H1 (cell line): ENCODE measurements around the gene SMU1. TPM values are rescaled to one million over a fixed set of nuclear protein-coding genes. Genes with fewer than 3 reads are reported as not detected.

Experiments used
- ASH2L ChIP-seq: fragments of 200-600, 300-600 bp; sonication (generic); IDR thresholded peaks from one replicate; pipeline ENCODE4 v1.7.1; 2017; ENCODE audit warnings: low read length
- BACH1 ChIP-seq: IDR thresholded peaks from 2 replicates; pipeline ENCODE4 v1.6.1; 2012; ENCODE audit warnings: low read length, improper control_type of control experiment
- EGR1 ChIP-seq: IDR thresholded peaks from 2 replicates; pipeline ENCODE4 v1.6.1; 2011; ENCODE audit warnings: low read depth, low read length, borderline replicate concordance
- EZH2 ChIP-seq: fragments of 200-600 bp; sonication (generic); IDR thresholded peaks from 2 replicates; pipeline ENCODE4 v1.7.1; 2012; ENCODE audit warnings: low read depth, mild to moderate bottlenecking, moderate library complexity, low read length, inconsistent platforms; ENCODE audit not compliant: severe bottlenecking
- KDM5A ChIP-seq: fragments of 200-600 bp; IDR thresholded peaks from 2 replicates; pipeline ENCODE4 v1.7.1; 2012; ENCODE audit warnings: mild to moderate bottlenecking, low read length, inconsistent platforms, mixed read lengths
- RAD21 ChIP-seq, 2 experiments: IDR thresholded peaks in 1 of 2; conservative IDR thresholded peaks in 1 of 2; 2 replicates each; pipeline ENCODE4 v1.6.1; 2011; ENCODE audit warnings: low read depth in 2 of 2, low read length in 2 of 2, improper control_type of control experiment in 1 of 2, inconsistent platforms in 1 of 2, mild to moderate bottlenecking in 1 of 2, moderate library complexity in 1 of 2
- SRF ChIP-seq: IDR thresholded peaks from 2 replicates; pipeline ENCODE4 v1.6.1; 2011; ENCODE audit warnings: mild to moderate bottlenecking, low read depth, low read length, moderate library complexity
- TBP ChIP-seq: IDR thresholded peaks from 2 replicates; pipeline ENCODE4 v1.6.1; 2011; ENCODE audit warnings: low read depth, low read length, improper control_type of control experiment
- polyA plus RNA-seq, 7 experiments: library from polyadenylated mRNA; depleted of rRNA in 3 of 7; stranded (reverse) in 5 of 7; unstranded in 2 of 7; fragments of >200 nt in 5 of 7; fragments of 200-250 nt in 2 of 7; gene quantifications; 1 replicate in 5 of 7; 2 replicates in 1 of 7; 4 replicates in 1 of 7; pipeline versions ENCODE4 v1.2.1 to v1.2.3, GENCODE V29; 2011 to 2013; ENCODE audit warnings: missing spikeins in 2 of 7, mixed read lengths in 2 of 7
- total RNA-seq: library from RNA; stranded (reverse); fragmentation: NEBNext Ultra II Directional; extraction: Animal tissue kit (Norgen Biotek cat#: 25700); gene quantifications from 2 replicates; pipeline ENCODE4 v1.2.1, GENCODE V29; 2021
- TF ChIP-seq, protein P1 (sequence below): fragments of 300-600 bp; sonication (generic); IDR thresholded peaks from 2 replicates; pipeline ENCODE4 v1.7.1; 2012; ENCODE audit warnings: low read length, moderate library complexity, mild to moderate bottlenecking, inconsistent platforms; ENCODE audit not compliant: insufficient replicate concordance

SMU1 gene
- total and polyA plus RNA-seq, 2 of the 8 experiments (the other 6 are each of a cell fraction or from before 2014, with no cell fraction given) = 8.4 to 26.0 TPM

DNA sequence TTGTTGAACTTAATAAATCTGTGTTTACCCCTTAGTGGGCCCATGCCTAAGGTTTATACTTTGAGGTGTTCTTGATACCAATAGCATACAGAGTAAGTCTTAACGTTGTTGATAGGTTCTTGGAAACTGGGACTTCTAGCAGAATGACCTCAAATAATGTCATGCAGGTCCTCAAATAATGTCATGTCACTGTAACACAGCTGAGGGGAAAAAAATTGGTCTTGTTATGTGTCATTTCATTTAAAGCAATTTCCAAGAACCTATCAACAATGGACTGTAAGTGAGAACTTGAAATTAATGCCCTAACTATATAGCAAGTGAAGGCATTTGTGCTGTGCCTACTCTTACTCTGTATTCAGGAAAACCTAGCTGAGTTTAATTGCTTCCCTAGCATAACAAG, 44.2 kb downstream of the SMU1 start (continued):
- TF ChIP-seq, protein P1, sequence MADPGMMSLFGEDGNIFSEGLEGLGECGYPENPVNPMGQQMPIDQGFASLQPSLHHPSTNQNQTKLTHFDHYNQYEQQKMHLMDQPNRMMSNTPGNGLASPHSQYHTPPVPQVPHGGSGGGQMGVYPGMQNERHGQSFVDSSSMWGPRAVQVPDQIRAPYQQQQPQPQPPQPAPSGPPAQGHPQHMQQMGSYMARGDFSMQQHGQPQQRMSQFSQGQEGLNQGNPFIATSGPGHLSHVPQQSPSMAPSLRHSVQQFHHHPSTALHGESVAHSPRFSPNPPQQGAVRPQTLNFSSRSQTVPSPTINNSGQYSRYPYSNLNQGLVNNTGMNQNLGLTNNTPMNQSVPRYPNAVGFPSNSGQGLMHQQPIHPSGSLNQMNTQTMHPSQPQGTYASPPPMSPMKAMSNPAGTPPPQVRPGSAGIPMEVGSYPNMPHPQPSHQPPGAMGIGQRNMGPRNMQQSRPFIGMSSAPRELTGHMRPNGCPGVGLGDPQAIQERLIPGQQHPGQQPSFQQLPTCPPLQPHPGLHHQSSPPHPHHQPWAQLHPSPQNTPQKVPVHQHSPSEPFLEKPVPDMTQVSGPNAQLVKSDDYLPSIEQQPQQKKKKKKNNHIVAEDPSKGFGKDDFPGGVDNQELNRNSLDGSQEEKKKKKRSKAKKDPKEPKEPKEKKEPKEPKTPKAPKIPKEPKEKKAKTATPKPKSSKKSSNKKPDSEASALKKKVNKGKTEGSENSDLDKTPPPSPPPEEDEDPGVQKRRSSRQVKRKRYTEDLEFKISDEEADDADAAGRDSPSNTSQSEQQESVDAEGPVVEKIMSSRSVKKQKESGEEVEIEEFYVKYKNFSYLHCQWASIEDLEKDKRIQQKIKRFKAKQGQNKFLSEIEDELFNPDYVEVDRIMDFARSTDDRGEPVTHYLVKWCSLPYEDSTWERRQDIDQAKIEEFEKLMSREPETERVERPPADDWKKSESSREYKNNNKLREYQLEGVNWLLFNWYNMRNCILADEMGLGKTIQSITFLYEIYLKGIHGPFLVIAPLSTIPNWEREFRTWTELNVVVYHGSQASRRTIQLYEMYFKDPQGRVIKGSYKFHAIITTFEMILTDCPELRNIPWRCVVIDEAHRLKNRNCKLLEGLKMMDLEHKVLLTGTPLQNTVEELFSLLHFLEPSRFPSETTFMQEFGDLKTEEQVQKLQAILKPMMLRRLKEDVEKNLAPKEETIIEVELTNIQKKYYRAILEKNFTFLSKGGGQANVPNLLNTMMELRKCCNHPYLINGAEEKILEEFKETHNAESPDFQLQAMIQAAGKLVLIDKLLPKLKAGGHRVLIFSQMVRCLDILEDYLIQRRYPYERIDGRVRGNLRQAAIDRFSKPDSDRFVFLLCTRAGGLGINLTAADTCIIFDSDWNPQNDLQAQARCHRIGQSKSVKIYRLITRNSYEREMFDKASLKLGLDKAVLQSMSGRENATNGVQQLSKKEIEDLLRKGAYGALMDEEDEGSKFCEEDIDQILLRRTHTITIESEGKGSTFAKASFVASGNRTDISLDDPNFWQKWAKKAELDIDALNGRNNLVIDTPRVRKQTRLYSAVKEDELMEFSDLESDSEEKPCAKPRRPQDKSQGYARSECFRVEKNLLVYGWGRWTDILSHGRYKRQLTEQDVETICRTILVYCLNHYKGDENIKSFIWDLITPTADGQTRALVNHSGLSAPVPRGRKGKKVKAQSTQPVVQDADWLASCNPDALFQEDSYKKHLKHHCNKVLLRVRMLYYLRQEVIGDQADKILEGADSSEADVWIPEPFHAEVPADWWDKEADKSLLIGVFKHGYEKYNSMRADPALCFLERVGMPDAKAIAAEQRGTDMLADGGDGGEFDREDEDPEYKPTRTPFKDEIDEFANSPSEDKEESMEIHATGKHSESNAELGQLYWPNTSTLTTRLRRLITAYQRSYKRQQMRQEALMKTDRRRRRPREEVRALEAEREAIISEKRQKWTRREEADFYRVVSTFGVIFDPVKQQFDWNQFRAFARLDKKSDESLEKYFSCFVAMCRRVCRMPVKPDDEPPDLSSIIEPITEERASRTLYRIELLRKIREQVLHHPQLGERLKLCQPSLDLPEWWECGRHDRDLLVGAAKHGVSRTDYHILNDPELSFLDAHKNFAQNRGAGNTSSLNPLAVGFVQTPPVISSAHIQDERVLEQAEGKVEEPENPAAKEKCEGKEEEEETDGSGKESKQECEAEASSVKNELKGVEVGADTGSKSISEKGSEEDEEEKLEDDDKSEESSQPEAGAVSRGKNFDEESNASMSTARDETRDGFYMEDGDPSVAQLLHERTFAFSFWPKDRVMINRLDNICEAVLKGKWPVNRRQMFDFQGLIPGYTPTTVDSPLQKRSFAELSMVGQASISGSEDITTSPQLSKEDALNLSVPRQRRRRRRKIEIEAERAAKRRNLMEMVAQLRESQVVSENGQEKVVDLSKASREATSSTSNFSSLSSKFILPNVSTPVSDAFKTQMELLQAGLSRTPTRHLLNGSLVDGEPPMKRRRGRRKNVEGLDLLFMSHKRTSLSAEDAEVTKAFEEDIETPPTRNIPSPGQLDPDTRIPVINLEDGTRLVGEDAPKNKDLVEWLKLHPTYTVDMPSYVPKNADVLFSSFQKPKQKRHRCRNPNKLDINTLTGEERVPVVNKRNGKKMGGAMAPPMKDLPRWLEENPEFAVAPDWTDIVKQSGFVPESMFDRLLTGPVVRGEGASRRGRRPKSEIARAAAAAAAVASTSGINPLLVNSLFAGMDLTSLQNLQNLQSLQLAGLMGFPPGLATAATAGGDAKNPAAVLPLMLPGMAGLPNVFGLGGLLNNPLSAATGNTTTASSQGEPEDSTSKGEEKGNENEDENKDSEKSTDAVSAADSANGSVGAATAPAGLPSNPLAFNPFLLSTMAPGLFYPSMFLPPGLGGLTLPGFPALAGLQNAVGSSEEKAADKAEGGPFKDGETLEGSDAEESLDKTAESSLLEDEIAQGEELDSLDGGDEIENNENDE = no peak
- TF ChIP-seq SRF = no peak
- no peak for TF ChIP-seq EGR1
- TF ChIP-seq ASH2L = no peak
- TF ChIP-seq KDM5A = no peak
- TF ChIP-seq RAD21 (IDR thresholded peaks at IDR 0.05 in 1 of 2, conservative IDR thresholded peaks at IDR 0.05 in 1 of 2; ENCODE audit: low read depth in 2 of 2, low read length in 2 of 2) = no peak
- no peak for TF ChIP-seq BACH1
- no peak for TF ChIP-seq TBP
- no peak for TF ChIP-seq EZH2
